H1 (cell line): ENCODE results near the gene LY6G5C. TPM values are rescaled to one million over a fixed set of nuclear protein-coding genes. Genes with fewer than 3 reads are reported as not detected.

ENCODE experiments used
- CTCF ChIA-PET: fragments of 300-600 bp; sonication (Branson Sonifier 250); formaldehyde crosslinking; loops from one replicate; lab custom pipeline; 2021; ENCODE audit not compliant: partially characterized antibody; lab: Charles Lee
- POLR2A ChIA-PET: fragments of 300-600 bp; sonication (Branson Sonifier 250); formaldehyde crosslinking; loops from one replicate; lab custom pipeline; 2021; ENCODE audit warnings: inconsistent platforms; ENCODE audit not compliant: partially characterized antibody; lab: Charles Lee
- DNase-seq, 2 experiments: peaks; one replicate each; pipeline versions ENCODE4 v3.0.0 to v3.0.0-alpha.2; 2010 to 2022; ENCODE audit warnings: low spot score in 2 of 2, low read depth in 1 of 2, mixed read lengths in 1 of 2
- FAIRE-seq: peaks from 2 replicates; lab custom pipeline; 2011; peaks lifted over from hg19 to GRCh38; lab: Jason Lieb, UNC
- H2AFZ ChIP-seq: 2 replicates; pipeline ENCODE4 v1.8.1; 2012; ENCODE audit warnings: low read length, inconsistent platforms
- H2AK5ac ChIP-seq: 2 replicates; pipeline ENCODE4 v1.6.1; 2013; ENCODE audit warnings: low read depth, low read length
- H2BK120ac ChIP-seq: replicated peaks from 2 replicates; pipeline ENCODE3; 2013; ENCODE audit warnings: low read depth, low read length, inconsistent platforms
- H2BK12ac ChIP-seq: 2 replicates; pipeline ENCODE4 v1.6.1; 2013; ENCODE audit warnings: low read depth, low read length
- H2BK15ac ChIP-seq: 2 replicates; pipeline ENCODE4 v1.6.1; 2013; ENCODE audit warnings: low read length
- H2BK20ac ChIP-seq: 2 replicates; pipeline ENCODE4 v1.6.1; 2013; ENCODE audit warnings: low read length
- H2BK5ac ChIP-seq: 2 replicates; pipeline ENCODE4 v1.6.1; 2013; ENCODE audit warnings: low read depth, low read length
- H3K14ac ChIP-seq: 2 replicates; pipeline ENCODE4 v1.6.1; 2013; ENCODE audit warnings: inconsistent platforms; ENCODE audit not compliant: insufficient read length
- H3K18ac ChIP-seq: 2 replicates; pipeline ENCODE4 v1.6.1; 2013; ENCODE audit warnings: low read length; ENCODE audit errors: extremely low read depth
- H3K23ac ChIP-seq: 2 replicates; pipeline ENCODE4 v1.6.1; 2013; ENCODE audit warnings: inconsistent platforms; ENCODE audit not compliant: insufficient read length
- H3K23me2 ChIP-seq: 2 replicates; pipeline ENCODE4 v1.6.1; 2013; ENCODE audit warnings: low read depth, low read length
- H3K27ac ChIP-seq: 2 replicates; pipeline ENCODE4 v1.6.1; 2011; ENCODE audit warnings: low read depth, low read length, inconsistent platforms
- H3K27me3 ChIP-seq, 4 experiments: replicated peaks in 1 of 4; 1 replicate in 1 of 4; 2 replicates in 3 of 4; pipeline versions ENCODE4 v1.6.1 to v1.8.1; 2011 to 2013; ENCODE audit warnings: low read length in 3 of 4, mild to moderate bottlenecking in 3 of 4, inconsistent platforms in 2 of 4, mixed read lengths in 2 of 4, moderate library complexity in 1 of 4; ENCODE audit not compliant: control insufficient read depth in 3 of 4, insufficient read depth in 3 of 4; ENCODE audit errors: extremely low read depth in 1 of 4
- H3K36me3 ChIP-seq, 4 experiments: 2 replicates each; pipeline versions ENCODE4 v1.6.1 to v1.8.1; 2011 to 2013; ENCODE audit warnings: mild to moderate bottlenecking in 4 of 4, low read length in 3 of 4, moderate library complexity in 2 of 4, control low read depth in 1 of 4, inconsistent platforms in 1 of 4; ENCODE audit not compliant: insufficient read depth in 4 of 4, control insufficient read depth in 2 of 4
- H3K4ac ChIP-seq: replicated peaks from 2 replicates; pipeline ENCODE3; 2013; ENCODE audit warnings: low read length, low read depth, mixed read lengths, inconsistent platforms; ENCODE audit not compliant: insufficient read length
- H3K4me1 ChIP-seq, 4 experiments: replicated peaks in 1 of 4; 1 replicate in 1 of 4; 2 replicates in 3 of 4; pipeline versions ENCODE4 v1.6.1 to v1.8.1; 2011 to 2013; ENCODE audit warnings: low read length in 3 of 4, inconsistent platforms in 2 of 4, mixed read lengths in 1 of 4; ENCODE audit not compliant: insufficient read depth in 4 of 4, control insufficient read depth in 3 of 4
- H3K4me2 ChIP-seq, 2 experiments: 2 replicates each; pipeline versions ENCODE4 v1.6.1 to v1.8.1; 2011 to 2013; ENCODE audit warnings: low read depth in 2 of 2, low read length in 2 of 2, control low read depth in 1 of 2, inconsistent platforms in 1 of 2, mild to moderate bottlenecking in 1 of 2; ENCODE audit not compliant: insufficient read depth in 1 of 2
- H3K4me3 ChIP-seq, 4 experiments: fragments of 200-600, 300-600 bp in 1 of 4; sonication (generic), shearing (Covaris generic), sonication (Bioruptor Twin) in 1 of 4; 2 replicates each; pipeline versions ENCODE4 v1.5.1 to v1.8.1; 2011 to 2016; ENCODE audit warnings: low read length in 4 of 4, low read depth in 3 of 4, control low read depth in 2 of 4, inconsistent platforms in 2 of 4, mild to moderate bottlenecking in 2 of 4, mixed read lengths in 1 of 4, moderate library complexity in 1 of 4; ENCODE audit not compliant: insufficient read depth in 2 of 4; ENCODE audit errors: extremely low read depth in 1 of 4
- H3K56ac ChIP-seq: replicated peaks from 2 replicates; pipeline ENCODE3; 2013; ENCODE audit warnings: low read depth, mild to moderate bottlenecking, mixed read lengths, low read length, inconsistent platforms; ENCODE audit not compliant: insufficient read length
- H3K79me1 ChIP-seq: 2 replicates; pipeline ENCODE4 v1.6.1; 2013; ENCODE audit warnings: low read depth, low read length, control low read depth
- H3K79me2 ChIP-seq, 2 experiments: 2 replicates each; pipeline versions ENCODE4 v1.6.1 to v1.8.1; 2012 to 2013; ENCODE audit warnings: low read length in 2 of 2, mild to moderate bottlenecking in 2 of 2, inconsistent platforms in 1 of 2; ENCODE audit not compliant: insufficient read depth in 2 of 2, control insufficient read depth in 1 of 2
- H3K9ac ChIP-seq, 4 experiments: replicated peaks in 1 of 4; 1 replicate in 1 of 4; 2 replicates in 3 of 4; pipeline versions ENCODE4 v1.6.1 to v1.8.1; 2011 to 2013; ENCODE audit warnings: low read depth in 3 of 4, low read length in 3 of 4, control low read depth in 2 of 4, mild to moderate bottlenecking in 2 of 4, moderate library complexity in 2 of 4, inconsistent platforms in 1 of 4; ENCODE audit errors: extremely low read depth in 1 of 4
- H3K9me3 ChIP-seq, 2 experiments: 2 replicates each; pipeline versions ENCODE4 v1.6.1 to v1.8.1; 2012 to 2013; ENCODE audit warnings: mild to moderate bottlenecking in 2 of 2, moderate library complexity in 2 of 2, control low read depth in 1 of 2, inconsistent platforms in 1 of 2, low read depth in 1 of 2, low read length in 1 of 2, mixed read lengths in 1 of 2; ENCODE audit not compliant: insufficient read depth in 2 of 2
- H4K20me1 ChIP-seq, 2 experiments: replicated peaks in 1 of 2; 2 replicates each; pipeline versions ENCODE3 to v1.8.1; 2011 to 2013; ENCODE audit warnings: inconsistent platforms in 2 of 2, low read length in 2 of 2, mild to moderate bottlenecking in 1 of 2; ENCODE audit not compliant: insufficient read depth in 2 of 2, control insufficient read depth in 1 of 2
- H4K5ac ChIP-seq: 2 replicates; pipeline ENCODE4 v1.6.1; 2013; ENCODE audit warnings: low read length, low read depth, mixed read lengths, inconsistent platforms; ENCODE audit not compliant: insufficient read length
- H4K8ac ChIP-seq: 2 replicates; pipeline ENCODE4 v1.8.0; 2013; ENCODE audit warnings: mild to moderate bottlenecking, moderate library complexity, low read length, inconsistent platforms; ENCODE audit not compliant: insufficient read depth; ENCODE audit errors: extremely low read depth
- H4K91ac ChIP-seq: replicated peaks from 2 replicates; pipeline ENCODE3; 2013; ENCODE audit warnings: low read length, mixed read lengths, inconsistent platforms; ENCODE audit not compliant: insufficient read length
- BRCA1 ChIP-seq: IDR thresholded peaks from 2 replicates; pipeline ENCODE4 v1.6.1; 2012; ENCODE audit warnings: low read depth, low read length, improper control_type of control experiment
- EP300 ChIP-seq, 2 experiments: IDR thresholded peaks; 1 replicate in 1 of 2; 2 replicates in 1 of 2; pipeline ENCODE4 v1.6.1; 2011 to 2012; ENCODE audit warnings: low read depth in 2 of 2, low read length in 2 of 2, mild to moderate bottlenecking in 2 of 2, borderline replicate concordance in 1 of 2, inconsistent platforms in 1 of 2, moderate library complexity in 1 of 2
- RFX5 ChIP-seq: IDR thresholded peaks from 2 replicates; pipeline ENCODE4 v1.6.1; 2011; ENCODE audit warnings: low read depth, low read length, improper control_type of control experiment, borderline replicate concordance
- RNF2 ChIP-seq: fragments of 200-900, 300-1000 bp; sonication (generic); IDR thresholded peaks from 2 replicates; pipeline ENCODE4 v1.7.1; 2016; ENCODE audit warnings: borderline replicate concordance, low read depth, mild to moderate bottlenecking, antibody characterized with exemption, low read length; ENCODE audit not compliant: poor library complexity, severe bottlenecking; ENCODE audit errors: missing control alignments
- SP1 ChIP-seq: IDR thresholded peaks from 2 replicates; pipeline ENCODE4 v1.6.1; 2011; ENCODE audit warnings: low read depth, low read length
- SUZ12 ChIP-seq: fragments of 200-600 bp; sonication (generic); IDR thresholded peaks from 2 replicates; pipeline ENCODE4 v1.6.1; 2012; ENCODE audit warnings: mild to moderate bottlenecking, inconsistent platforms, low read length, moderate library complexity, mixed read lengths
- TAF7 ChIP-seq: optimal IDR thresholded peaks from 2 replicates; pipeline ENCODE3; 2011; ENCODE audit warnings: low read depth, mild to moderate bottlenecking, inconsistent platforms, low read length, moderate library complexity, borderline replicate concordance
- WGBS, 2 experiments: shearing (Covaris generic) in 1 of 2; methylation state at CpG; one replicate each; pipeline versions ENCODE4 v1.1.6 to v1.1.7; 2013 to 2015; ENCODE audit warnings: low lambda C conversion rate in 2 of 2, mixed read lengths in 2 of 2, inconsistent platforms in 1 of 2, low coverage in 1 of 2, missing lambda C conversion rate in 1 of 2; ENCODE audit not compliant: insufficient replicate concordance in 2 of 2, insufficient coverage in 1 of 2, insufficient read length in 1 of 2; ENCODE audit errors: extremely low coverage in 1 of 2, missing lambda C conversion rate in 1 of 2; 5-methylcytosine and 5-hydroxymethylcytosine counted together
- polyA plus RNA-seq, 7 experiments: library from polyadenylated mRNA; depleted of rRNA in 3 of 7; stranded (reverse) in 5 of 7; unstranded in 2 of 7; fragments of >200 nt in 5 of 7; fragments of 200-250 nt in 2 of 7; gene quantifications; 1 replicate in 5 of 7; 2 replicates in 1 of 7; 4 replicates in 1 of 7; pipeline versions ENCODE4 v1.2.1 to v1.2.3, GENCODE V29; 2011 to 2013; ENCODE audit warnings: missing spikeins in 2 of 7, mixed read lengths in 2 of 7
- total RNA-seq: library from RNA; stranded (reverse); fragmentation: NEBNext Ultra II Directional; extraction: Animal tissue kit (Norgen Biotek cat#: 25700); gene quantifications from 2 replicates; pipeline ENCODE4 v1.2.1, GENCODE V29; 2021
- TF ChIP-seq, protein P1 (sequence below): IDR thresholded peaks from 2 replicates; pipeline ENCODE4 v1.6.1; 2011; ENCODE audit warnings: low read depth, mild to moderate bottlenecking, low read length; ENCODE audit not compliant: insufficient read depth

Gene LY6G5C
- total and polyA plus RNA-seq, 2 of the 8 experiments (the other 6 are each of a cell fraction or from before 2014, with no cell fraction given), result 1.1 to 1.8 TPM

DNA sequence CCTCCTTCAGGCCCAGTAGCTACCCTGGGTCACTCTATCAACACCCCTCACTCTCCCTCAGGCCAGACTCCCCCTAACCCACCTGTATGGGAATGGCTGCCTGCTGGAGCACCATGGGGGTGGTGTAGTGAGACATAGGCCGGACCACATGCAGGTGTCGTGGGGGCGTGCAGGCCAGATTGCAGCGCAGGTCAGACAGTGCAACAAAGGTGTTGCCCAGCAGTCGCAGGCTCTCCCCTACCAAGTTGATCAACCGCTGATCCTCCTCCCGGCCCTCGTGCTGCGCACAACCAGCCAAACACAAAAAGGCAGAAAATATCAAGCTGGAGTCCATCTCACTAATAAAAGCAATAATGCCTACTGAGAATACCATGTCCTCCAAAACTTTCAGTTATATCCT is 35.5 kb downstream of the LY6G5C start:
- no peak for FAIRE-seq
- POLR2A ChIA-PET, result interaction anchor here (0.6 to 34.9 kb wide), 4 partner anchors 9 to 96 kb away, joined by 3 to 883 read pairs (median 376); partner anchors contain the start of genes APOM, BAG6, C6orf47 and CSNK2B
- TF ChIP-seq, protein P1, sequence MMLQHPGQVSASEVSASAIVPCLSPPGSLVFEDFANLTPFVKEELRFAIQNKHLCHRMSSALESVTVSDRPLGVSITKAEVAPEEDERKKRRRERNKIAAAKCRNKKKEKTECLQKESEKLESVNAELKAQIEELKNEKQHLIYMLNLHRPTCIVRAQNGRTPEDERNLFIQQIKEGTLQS, result no peak
- TF ChIP-seq RNF2 (no peak), SP1 (no peak), SUZ12 (no peak), BRCA1 (no peak), EP300 (IDR thresholded peaks at IDR 0.05; ENCODE audit: borderline replicate concordance in 1 of 2, low read depth in 2 of 2, low read length in 2 of 2) (no peak), TAF7 (no peak), RFX5 (no peak)

More for the DNA sequence above, 35.5 kb downstream of the LY6G5C start:
- Histone ChIP-seq H3K4ac (no peak overlapping the region), H3K4me1 (no peaks in the 10 kb centered on the region), H4K20me1 (peaks cover 0 to 5% of the 10 kb centered on the region in 2 experiments), H4K8ac (no peak overlapping the region; the same call in 1 of the 2 replicates), H2AK5ac (no peak overlapping the region), H3K56ac (no peak overlapping the region), H3K4me2 (no peak overlapping the region), H2BK5ac (no peak overlapping the region), H3K14ac (no peak overlapping the region), H3K27me3 (no peaks in the 10 kb centered on the region), H3K4me3 (no peak overlapping the region), H3K36me3 (peaks cover 49 to 89% (median 74%) of the 10 kb centered on the region in 4 experiments), H3K23ac (no peak overlapping the region), H2AFZ (no peak overlapping the region), H2BK12ac (no peak overlapping the region), H2BK15ac (no peak overlapping the region), H3K79me2 (peaks cover 0 to 18% of the 10 kb centered on the region in 2 experiments; a peak in 2 of 4 replicates), H3K9ac (no peak overlapping the region), H3K79me1 (peaks cover 2% of the 10 kb centered on the region; the same call in 1 of the 2 replicates), H2BK20ac (no peak overlapping the region), H3K9me3 (no peaks in the 10 kb centered on the region), H2BK120ac (no peak overlapping the region), H3K23me2 (no peaks in the 10 kb centered on the region), H3K18ac (no peak overlapping the region), H4K91ac (no peak overlapping the region), H3K27ac (no peak overlapping the region), H4K5ac (no peak overlapping the region)
- CTCF ChIA-PET, result interaction anchor here (2.8 kb wide), 1 partner anchor 11 kb away, joined by 10 read pairs; no protein-coding TSS in a partner anchor
- DNase-seq, result no peak
- 93% methylated on average over 9 of the region's 9 CpGs; no CpG with 5 or more reads in 1 of the 2 experiments for WGBS, 2 experiments
